H1 (cell line): ENCODE measurements around the gene MXRA7. TPM values are rescaled to one million over a fixed set of nuclear protein-coding genes. Genes with fewer than 3 reads are reported as not detected.

Experiments used
- CTCF ChIA-PET: fragments of 300-600 bp; sonication (Branson Sonifier 250); formaldehyde crosslinking; loops from one replicate; lab custom pipeline; 2021; ENCODE audit not compliant: partially characterized antibody; lab: Charles Lee
- POLR2A ChIA-PET: fragments of 300-600 bp; sonication (Branson Sonifier 250); formaldehyde crosslinking; loops from one replicate; lab custom pipeline; 2021; ENCODE audit warnings: inconsistent platforms; ENCODE audit not compliant: partially characterized antibody; lab: Charles Lee
- DNase-seq, 2 experiments: peaks; one replicate each; pipeline versions ENCODE4 v3.0.0 to v3.0.0-alpha.2; 2010 to 2022; ENCODE audit warnings: low spot score in 2 of 2, low read depth in 1 of 2, mixed read lengths in 1 of 2
- FAIRE-seq: peaks from 2 replicates; lab custom pipeline; 2011; peaks lifted over from hg19 to GRCh38; lab: Jason Lieb, UNC
- H2AFZ ChIP-seq: 2 replicates; pipeline ENCODE4 v1.8.1; 2012; ENCODE audit warnings: low read length, inconsistent platforms
- H2AK5ac ChIP-seq: 2 replicates; pipeline ENCODE4 v1.6.1; 2013; ENCODE audit warnings: low read depth, low read length
- H2BK120ac ChIP-seq: replicated peaks from 2 replicates; pipeline ENCODE3; 2013; ENCODE audit warnings: low read depth, low read length, inconsistent platforms
- H2BK12ac ChIP-seq: 2 replicates; pipeline ENCODE4 v1.6.1; 2013; ENCODE audit warnings: low read depth, low read length
- H2BK15ac ChIP-seq: 2 replicates; pipeline ENCODE4 v1.6.1; 2013; ENCODE audit warnings: low read length
- H2BK20ac ChIP-seq: 2 replicates; pipeline ENCODE4 v1.6.1; 2013; ENCODE audit warnings: low read length
- H2BK5ac ChIP-seq: 2 replicates; pipeline ENCODE4 v1.6.1; 2013; ENCODE audit warnings: low read depth, low read length
- H3K14ac ChIP-seq: 2 replicates; pipeline ENCODE4 v1.6.1; 2013; ENCODE audit warnings: inconsistent platforms; ENCODE audit not compliant: insufficient read length
- H3K18ac ChIP-seq: 2 replicates; pipeline ENCODE4 v1.6.1; 2013; ENCODE audit warnings: low read length; ENCODE audit errors: extremely low read depth
- H3K23ac ChIP-seq: 2 replicates; pipeline ENCODE4 v1.6.1; 2013; ENCODE audit warnings: inconsistent platforms; ENCODE audit not compliant: insufficient read length
- H3K23me2 ChIP-seq: 2 replicates; pipeline ENCODE4 v1.6.1; 2013; ENCODE audit warnings: low read depth, low read length
- H3K27ac ChIP-seq: 2 replicates; pipeline ENCODE4 v1.6.1; 2011; ENCODE audit warnings: low read depth, low read length, inconsistent platforms
- H3K27me3 ChIP-seq, 4 experiments: replicated peaks in 1 of 4; 1 replicate in 1 of 4; 2 replicates in 3 of 4; pipeline versions ENCODE4 v1.6.1 to v1.8.1; 2011 to 2013; ENCODE audit warnings: low read length in 3 of 4, mild to moderate bottlenecking in 3 of 4, inconsistent platforms in 2 of 4, mixed read lengths in 2 of 4, moderate library complexity in 1 of 4; ENCODE audit not compliant: control insufficient read depth in 3 of 4, insufficient read depth in 3 of 4; ENCODE audit errors: extremely low read depth in 1 of 4
- H3K36me3 ChIP-seq, 4 experiments: 2 replicates each; pipeline versions ENCODE4 v1.6.1 to v1.8.1; 2011 to 2013; ENCODE audit warnings: mild to moderate bottlenecking in 4 of 4, low read length in 3 of 4, moderate library complexity in 2 of 4, control low read depth in 1 of 4, inconsistent platforms in 1 of 4; ENCODE audit not compliant: insufficient read depth in 4 of 4, control insufficient read depth in 2 of 4
- H3K4ac ChIP-seq: replicated peaks from 2 replicates; pipeline ENCODE3; 2013; ENCODE audit warnings: low read length, low read depth, mixed read lengths, inconsistent platforms; ENCODE audit not compliant: insufficient read length
- H3K4me1 ChIP-seq, 4 experiments: replicated peaks in 1 of 4; 1 replicate in 1 of 4; 2 replicates in 3 of 4; pipeline versions ENCODE4 v1.6.1 to v1.8.1; 2011 to 2013; ENCODE audit warnings: low read length in 3 of 4, inconsistent platforms in 2 of 4, mixed read lengths in 1 of 4; ENCODE audit not compliant: insufficient read depth in 4 of 4, control insufficient read depth in 3 of 4
- H3K4me2 ChIP-seq, 2 experiments: 2 replicates each; pipeline versions ENCODE4 v1.6.1 to v1.8.1; 2011 to 2013; ENCODE audit warnings: low read depth in 2 of 2, low read length in 2 of 2, control low read depth in 1 of 2, inconsistent platforms in 1 of 2, mild to moderate bottlenecking in 1 of 2; ENCODE audit not compliant: insufficient read depth in 1 of 2
- H3K4me3 ChIP-seq, 4 experiments: fragments of 200-600, 300-600 bp in 1 of 4; sonication (generic), shearing (Covaris generic), sonication (Bioruptor Twin) in 1 of 4; 2 replicates each; pipeline versions ENCODE4 v1.5.1 to v1.8.1; 2011 to 2016; ENCODE audit warnings: low read length in 4 of 4, low read depth in 3 of 4, control low read depth in 2 of 4, inconsistent platforms in 2 of 4, mild to moderate bottlenecking in 2 of 4, mixed read lengths in 1 of 4, moderate library complexity in 1 of 4; ENCODE audit not compliant: insufficient read depth in 2 of 4; ENCODE audit errors: extremely low read depth in 1 of 4
- H3K56ac ChIP-seq: replicated peaks from 2 replicates; pipeline ENCODE3; 2013; ENCODE audit warnings: low read depth, mild to moderate bottlenecking, mixed read lengths, low read length, inconsistent platforms; ENCODE audit not compliant: insufficient read length
- H3K79me1 ChIP-seq: 2 replicates; pipeline ENCODE4 v1.6.1; 2013; ENCODE audit warnings: low read depth, low read length, control low read depth
- H3K79me2 ChIP-seq, 2 experiments: 2 replicates each; pipeline versions ENCODE4 v1.6.1 to v1.8.1; 2012 to 2013; ENCODE audit warnings: low read length in 2 of 2, mild to moderate bottlenecking in 2 of 2, inconsistent platforms in 1 of 2; ENCODE audit not compliant: insufficient read depth in 2 of 2, control insufficient read depth in 1 of 2
- H3K9ac ChIP-seq, 4 experiments: replicated peaks in 1 of 4; 1 replicate in 1 of 4; 2 replicates in 3 of 4; pipeline versions ENCODE4 v1.6.1 to v1.8.1; 2011 to 2013; ENCODE audit warnings: low read depth in 3 of 4, low read length in 3 of 4, control low read depth in 2 of 4, mild to moderate bottlenecking in 2 of 4, moderate library complexity in 2 of 4, inconsistent platforms in 1 of 4; ENCODE audit errors: extremely low read depth in 1 of 4
- H3K9me3 ChIP-seq, 2 experiments: 2 replicates each; pipeline versions ENCODE4 v1.6.1 to v1.8.1; 2012 to 2013; ENCODE audit warnings: mild to moderate bottlenecking in 2 of 2, moderate library complexity in 2 of 2, control low read depth in 1 of 2, inconsistent platforms in 1 of 2, low read depth in 1 of 2, low read length in 1 of 2, mixed read lengths in 1 of 2; ENCODE audit not compliant: insufficient read depth in 2 of 2
- H4K20me1 ChIP-seq, 2 experiments: replicated peaks in 1 of 2; 2 replicates each; pipeline versions ENCODE3 to v1.8.1; 2011 to 2013; ENCODE audit warnings: inconsistent platforms in 2 of 2, low read length in 2 of 2, mild to moderate bottlenecking in 1 of 2; ENCODE audit not compliant: insufficient read depth in 2 of 2, control insufficient read depth in 1 of 2
- H4K5ac ChIP-seq: 2 replicates; pipeline ENCODE4 v1.6.1; 2013; ENCODE audit warnings: low read length, low read depth, mixed read lengths, inconsistent platforms; ENCODE audit not compliant: insufficient read length
- H4K8ac ChIP-seq: 2 replicates; pipeline ENCODE4 v1.8.0; 2013; ENCODE audit warnings: mild to moderate bottlenecking, moderate library complexity, low read length, inconsistent platforms; ENCODE audit not compliant: insufficient read depth; ENCODE audit errors: extremely low read depth
- H4K91ac ChIP-seq: replicated peaks from 2 replicates; pipeline ENCODE3; 2013; ENCODE audit warnings: low read length, mixed read lengths, inconsistent platforms; ENCODE audit not compliant: insufficient read length
- E2F6 ChIP-seq: IDR thresholded peaks from 2 replicates; pipeline ENCODE4 v1.6.1; 2012; ENCODE audit warnings: inconsistent platforms
- JUND ChIP-seq: IDR thresholded peaks from 2 replicates; pipeline ENCODE4 v1.6.1; 2011; ENCODE audit warnings: mild to moderate bottlenecking, improper control_type of control experiment, low read length
- KDM4A ChIP-seq: IDR thresholded peaks from one replicate; pipeline ENCODE4 v1.7.1; 2012; ENCODE audit warnings: low read depth, mild to moderate bottlenecking, moderate library complexity, low read length, inconsistent platforms; ENCODE audit not compliant: severe bottlenecking
- MAX ChIP-seq: IDR thresholded peaks from 2 replicates; pipeline ENCODE4 v1.6.1; 2012; ENCODE audit warnings: inconsistent platforms
- POU5F1 ChIP-seq: IDR thresholded peaks from 2 replicates; pipeline ENCODE4 v1.6.1; 2011; ENCODE audit warnings: low read depth, mild to moderate bottlenecking, low read length, moderate library complexity
- RXRA ChIP-seq: IDR thresholded peaks from 2 replicates; pipeline ENCODE4 v1.6.1; 2011; ENCODE audit warnings: low read depth, mild to moderate bottlenecking, low read length, moderate library complexity; ENCODE audit not compliant: insufficient read depth
- TAF1 ChIP-seq: IDR thresholded peaks from 2 replicates; pipeline ENCODE4 v1.6.1; 2011; ENCODE audit warnings: mild to moderate bottlenecking, low read depth, low read length
- whole genome bisulfite sequencing, 2 experiments: shearing (Covaris generic) in 1 of 2; methylation state at CpG; one replicate each; pipeline versions ENCODE4 v1.1.6 to v1.1.7; 2013 to 2015; ENCODE audit warnings: low lambda C conversion rate in 2 of 2, mixed read lengths in 2 of 2, inconsistent platforms in 1 of 2, low coverage in 1 of 2, missing lambda C conversion rate in 1 of 2; ENCODE audit not compliant: insufficient replicate concordance in 2 of 2, insufficient coverage in 1 of 2, insufficient read length in 1 of 2; ENCODE audit errors: extremely low coverage in 1 of 2, missing lambda C conversion rate in 1 of 2; 5-methylcytosine and 5-hydroxymethylcytosine counted together
- polyA plus RNA-seq, 7 experiments: library from polyadenylated mRNA; depleted of rRNA in 3 of 7; stranded (reverse) in 5 of 7; unstranded in 2 of 7; fragments of >200 nt in 5 of 7; fragments of 200-250 nt in 2 of 7; gene quantifications; 1 replicate in 5 of 7; 2 replicates in 1 of 7; 4 replicates in 1 of 7; pipeline versions ENCODE4 v1.2.1 to v1.2.3, GENCODE V29; 2011 to 2013; ENCODE audit warnings: missing spikeins in 2 of 7, mixed read lengths in 2 of 7
- total RNA-seq: library from RNA; stranded (reverse); fragmentation: NEBNext Ultra II Directional; extraction: Animal tissue kit (Norgen Biotek cat#: 25700); gene quantifications from 2 replicates; pipeline ENCODE4 v1.2.1, GENCODE V29; 2021

MXRA7 gene
- total and polyA plus RNA-seq, 2 of the 8 experiments (the other 6 are each of a cell fraction or from before 2014, with no cell fraction given), result 17.8 to 26.6 TPM

GRCh38 chr17:76702941-76703637, 7.7 kb downstream of the MXRA7 start:
- H2BK5ac ChIP-seq, result no peak overlapping the region; the same call in 1 of the 2 replicates
- FAIRE-seq, result no peak
- H2AFZ ChIP-seq, result no peak overlapping the region
- H4K5ac ChIP-seq, result no peak overlapping the region
- WGBS, 2 experiments, result 93% methylated on average over 10 of the region's 10 CpGs; no CpG with 5 or more reads in 1 of the 2 experiments
- peaks cover 0 to under 1% (median under 1%) of the 10 kb centered on the region in 4 experiments; a peak in 2 of 7 replicates for H3K27me3 ChIP-seq
- no peak overlapping the region for H3K4me2 ChIP-seq
- no peak overlapping the region; the same call in 1 of the 2 replicates for H3K18ac ChIP-seq
- TF ChIP-seq E2F6, result no peak
- no peak for TF ChIP-seq JUND
- TF ChIP-seq MAX, result no peak
- TF ChIP-seq POU5F1, result no peak
- no peak for TF ChIP-seq RXRA
- TF ChIP-seq KDM4A, result no peak
- TF ChIP-seq TAF1, result no peak
- TF ChIP-seq, all 59 proteins: peak for 0
- Histone ChIP-seq H3K27ac (no peak overlapping the region), H3K23ac (no peak overlapping the region), H3K14ac (no peak overlapping the region), H3K4me3 (no peak overlapping the region), H3K9me3 (no peaks in the 10 kb centered on the region), H2BK20ac (no peak overlapping the region), H3K4me1 (peaks cover under 1 to 23% (median 16%) of the 10 kb centered on the region in 4 experiments), H3K4ac (no peak overlapping the region), H3K56ac (no peak overlapping the region), H3K79me2 (no peaks in the 10 kb centered on the region), H2AK5ac (no peak overlapping the region), H2BK12ac (no peak overlapping the region), H3K23me2 (no peaks in the 10 kb centered on the region), H2BK120ac (no peak overlapping the region), H2BK15ac (no peak overlapping the region), H4K20me1 (peaks cover 0 to 2% of the 10 kb centered on the region in 2 experiments), H4K91ac (no peak overlapping the region), H3K36me3 (no peaks in the 10 kb centered on the region), H4K8ac (no peak overlapping the region; the same call in 1 of the 2 replicates), H3K9ac (no peak overlapping the region; a peak in 1 of 7 replicates), H3K79me1 (peaks cover 3% of the 10 kb centered on the region; the same call in 1 of the 2 replicates)
- no peak for DNase-seq
- POLR2A ChIA-PET, result interaction anchor here (0.6 to 1.6 kb wide), 4 partner anchors 17 to 146 kb away, joined by 3 to 5 read pairs (median 4); no protein-coding TSS in a partner anchor
- CTCF ChIA-PET, result interaction anchor here (0.6 to 3.9 kb wide), 8 partner anchors 11 to 180 kb away, joined by 3 to 24 read pairs (median 6); no protein-coding TSS in a partner anchor
